Neural cell (in vitro differentiated cells): ENCODE data around the gene CCNK. TPM values are rescaled to one million over a fixed set of nuclear protein-coding genes. Genes with fewer than 3 reads are reported as not detected.

Source experiments
- H2AFZ ChIP-seq: fragments of 200-600, 300-800 bp; sonication (generic), shearing (Covaris generic); 2 replicates; pipeline ENCODE4 v1.6.0; 2014; ENCODE audit warnings: low read depth, mild to moderate bottlenecking, antibody characterized with exemption, low read length, moderate library complexity
- H3F3A ChIP-seq: fragments of 200-600 bp; shearing (Covaris generic); 2 replicates; pipeline ENCODE4 v1.6.1; 2016; ENCODE audit warnings: mild to moderate bottlenecking, moderate library complexity, mixed read lengths, antibody characterized with exemption, low read length; ENCODE audit not compliant: insufficient read depth, poor library complexity, severe bottlenecking
- H3K27ac ChIP-seq: fragments of 200-600, 300-800 bp; sonication (generic), shearing (Covaris generic); 2 replicates; pipeline ENCODE4 v1.5.1; 2014; ENCODE audit warnings: mild to moderate bottlenecking, low read length, moderate library complexity
- H3K27me3 ChIP-seq: fragments of 300-800, 200-600 bp; sonication (generic), shearing (Covaris generic); 2 replicates; pipeline ENCODE4 v1.6.0; 2014; ENCODE audit warnings: mild to moderate bottlenecking, low read depth, low read length, moderate library complexity; ENCODE audit not compliant: insufficient read depth
- H3K36me3 ChIP-seq: fragments of 300-800, 200-600 bp; sonication (generic), shearing (Covaris generic); 2 replicates; pipeline ENCODE4 v1.5.1; 2014; ENCODE audit warnings: mild to moderate bottlenecking, antibody characterized with exemption, low read length, moderate library complexity; ENCODE audit not compliant: insufficient read depth
- H3K4me2 ChIP-seq: fragments of 300-800, 200-600 bp; sonication (generic), shearing (Covaris generic); 2 replicates; pipeline ENCODE4 v1.6.0; 2014; ENCODE audit warnings: mild to moderate bottlenecking, low read length
- H3K4me3 ChIP-seq: fragments of 300-800, 200-600 bp; sonication (generic), shearing (Covaris generic); 2 replicates; pipeline ENCODE4 v1.5.1; 2014; ENCODE audit warnings: mild to moderate bottlenecking, low read length, moderate library complexity
- H3K79me2 ChIP-seq: fragments of 200-600 bp; shearing (Covaris generic); replicated peaks from 2 replicates; pipeline ENCODE4 v1.6.0; 2014; ENCODE audit warnings: mild to moderate bottlenecking, low read length, moderate library complexity; ENCODE audit not compliant: insufficient read depth
- H3K9ac ChIP-seq: fragments of 300-800, 200-600 bp; sonication (generic), shearing (Covaris generic); 2 replicates; pipeline ENCODE4 v1.6.1; 2016; ENCODE audit warnings: mild to moderate bottlenecking, low read length, mixed read lengths
- H3K9me2 ChIP-seq: fragments of 200-600 bp; shearing (Covaris generic); 2 replicates; pipeline ENCODE4 v1.6.1; 2016; ENCODE audit warnings: mild to moderate bottlenecking, low read length, mixed read lengths; ENCODE audit not compliant: insufficient read depth
- H3K9me3 ChIP-seq: fragments of 200-600, 300-800 bp; sonication (generic), shearing (Covaris generic); 2 replicates; pipeline ENCODE4 v1.6.1; 2016; ENCODE audit warnings: mild to moderate bottlenecking, mixed run types, low read length, moderate library complexity, mixed read lengths
- H4K20me1 ChIP-seq: fragments of 200-600 bp; shearing (Covaris generic); 2 replicates; pipeline ENCODE4 v1.6.1; 2016; ENCODE audit warnings: mild to moderate bottlenecking, mixed run types; ENCODE audit not compliant: insufficient read depth
- EP300 ChIP-seq: fragments of 450-650 bp; conservative IDR thresholded peaks from 2 replicates; pipeline ENCODE4 v1.6.1; 2014; ENCODE audit warnings: antibody characterized with exemption, mild to moderate bottlenecking, moderate library complexity; ENCODE audit not compliant: poor library complexity, severe bottlenecking
- EZH2 ChIP-seq: fragments of 200-600, 300-800 bp; shearing (Covaris generic), sonication (generic); IDR thresholded peaks from 2 replicates; pipeline ENCODE4 v1.6.1; 2014; ENCODE audit warnings: antibody characterized with exemption, low read length, borderline replicate concordance, mild to moderate bottlenecking; ENCODE audit not compliant: insufficient read depth, poor library complexity, severe bottlenecking
- MXI1 ChIP-seq: fragments of 450-650 bp; conservative IDR thresholded peaks from 2 replicates; pipeline ENCODE4 v1.6.1; 2014; ENCODE audit warnings: antibody characterized with exemption, mild to moderate bottlenecking; ENCODE audit not compliant: poor library complexity, severe bottlenecking
- POLR2AphosphoS5 ChIP-seq: IDR thresholded peaks from 2 replicates; pipeline ENCODE4 v1.6.1; 2012
- RAD21 ChIP-seq: fragments of 450-650 bp; conservative IDR thresholded peaks from 2 replicates; pipeline ENCODE4 v1.6.1; 2014; ENCODE audit warnings: antibody characterized with exemption, mild to moderate bottlenecking, moderate library complexity
- SMC3 ChIP-seq: fragments of 450-650 bp; conservative IDR thresholded peaks from 2 replicates; pipeline ENCODE4 v1.6.1; 2014; ENCODE audit warnings: antibody characterized with exemption, mild to moderate bottlenecking, moderate library complexity; ENCODE audit not compliant: poor library complexity
- TAF1 ChIP-seq: IDR thresholded peaks from 2 replicates; pipeline ENCODE4 v1.6.1; 2012; ENCODE audit warnings: low read depth
- polyA plus RNA-seq: library from polyadenylated mRNA; depleted of rRNA; stranded (reverse); fragments of >200 nt; gene quantifications from 2 replicates; pipeline ENCODE4 v1.2.3, GENCODE V29; 2014
- TF ChIP-seq, protein P1 (sequence below): IDR thresholded peaks from 2 replicates; pipeline ENCODE4 v1.6.1; 2012; ENCODE audit warnings: borderline replicate concordance
- TF ChIP-seq, protein P2 (sequence below): fragments of 450-650 bp; IDR thresholded peaks from 2 replicates; pipeline ENCODE4 v1.5.1; 2014; ENCODE audit warnings: antibody characterized with exemption, mild to moderate bottlenecking, moderate library complexity; ENCODE audit not compliant: poor library complexity, severe bottlenecking

Gene CCNK
- polyA plus RNA-seq, 1 donor from 2014 or later = 11.2 TPM

DNA sequence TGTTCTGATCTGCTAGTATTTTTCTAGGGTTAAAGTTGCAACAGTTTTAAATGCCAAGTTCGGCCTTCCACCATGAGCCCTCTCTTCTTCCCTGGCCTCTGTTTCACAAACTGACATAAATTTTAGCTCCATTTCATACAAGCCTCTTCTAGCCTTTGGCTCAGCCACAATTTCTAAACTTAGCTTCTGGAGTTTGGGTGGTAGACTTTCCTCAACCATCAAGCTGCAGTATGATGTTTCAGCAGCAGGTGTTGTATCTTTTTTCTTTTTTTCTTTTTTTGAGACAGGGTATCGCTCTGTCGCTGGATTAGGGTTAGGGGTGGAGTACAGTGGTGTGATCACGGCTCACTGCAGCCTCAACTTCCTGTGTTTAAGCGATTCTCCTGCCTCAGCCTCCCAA is 30.0 kb upstream of the CCNK start:
- TF ChIP-seq TAF1 (no peak), POLR2AphosphoS5 (no peak), EZH2 (no peak), SMC3 (no peak), RAD21 (no peak), EP300 (no peak), MXI1 (no peak)
- TF ChIP-seq, protein P1, sequence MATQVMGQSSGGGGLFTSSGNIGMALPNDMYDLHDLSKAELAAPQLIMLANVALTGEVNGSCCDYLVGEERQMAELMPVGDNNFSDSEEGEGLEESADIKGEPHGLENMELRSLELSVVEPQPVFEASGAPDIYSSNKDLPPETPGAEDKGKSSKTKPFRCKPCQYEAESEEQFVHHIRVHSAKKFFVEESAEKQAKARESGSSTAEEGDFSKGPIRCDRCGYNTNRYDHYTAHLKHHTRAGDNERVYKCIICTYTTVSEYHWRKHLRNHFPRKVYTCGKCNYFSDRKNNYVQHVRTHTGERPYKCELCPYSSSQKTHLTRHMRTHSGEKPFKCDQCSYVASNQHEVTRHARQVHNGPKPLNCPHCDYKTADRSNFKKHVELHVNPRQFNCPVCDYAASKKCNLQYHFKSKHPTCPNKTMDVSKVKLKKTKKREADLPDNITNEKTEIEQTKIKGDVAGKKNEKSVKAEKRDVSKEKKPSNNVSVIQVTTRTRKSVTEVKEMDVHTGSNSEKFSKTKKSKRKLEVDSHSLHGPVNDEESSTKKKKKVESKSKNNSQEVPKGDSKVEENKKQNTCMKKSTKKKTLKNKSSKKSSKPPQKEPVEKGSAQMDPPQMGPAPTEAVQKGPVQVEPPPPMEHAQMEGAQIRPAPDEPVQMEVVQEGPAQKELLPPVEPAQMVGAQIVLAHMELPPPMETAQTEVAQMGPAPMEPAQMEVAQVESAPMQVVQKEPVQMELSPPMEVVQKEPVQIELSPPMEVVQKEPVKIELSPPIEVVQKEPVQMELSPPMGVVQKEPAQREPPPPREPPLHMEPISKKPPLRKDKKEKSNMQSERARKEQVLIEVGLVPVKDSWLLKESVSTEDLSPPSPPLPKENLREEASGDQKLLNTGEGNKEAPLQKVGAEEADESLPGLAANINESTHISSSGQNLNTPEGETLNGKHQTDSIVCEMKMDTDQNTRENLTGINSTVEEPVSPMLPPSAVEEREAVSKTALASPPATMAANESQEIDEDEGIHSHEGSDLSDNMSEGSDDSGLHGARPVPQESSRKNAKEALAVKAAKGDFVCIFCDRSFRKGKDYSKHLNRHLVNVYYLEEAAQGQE = no peak
- TF ChIP-seq, protein P2, sequence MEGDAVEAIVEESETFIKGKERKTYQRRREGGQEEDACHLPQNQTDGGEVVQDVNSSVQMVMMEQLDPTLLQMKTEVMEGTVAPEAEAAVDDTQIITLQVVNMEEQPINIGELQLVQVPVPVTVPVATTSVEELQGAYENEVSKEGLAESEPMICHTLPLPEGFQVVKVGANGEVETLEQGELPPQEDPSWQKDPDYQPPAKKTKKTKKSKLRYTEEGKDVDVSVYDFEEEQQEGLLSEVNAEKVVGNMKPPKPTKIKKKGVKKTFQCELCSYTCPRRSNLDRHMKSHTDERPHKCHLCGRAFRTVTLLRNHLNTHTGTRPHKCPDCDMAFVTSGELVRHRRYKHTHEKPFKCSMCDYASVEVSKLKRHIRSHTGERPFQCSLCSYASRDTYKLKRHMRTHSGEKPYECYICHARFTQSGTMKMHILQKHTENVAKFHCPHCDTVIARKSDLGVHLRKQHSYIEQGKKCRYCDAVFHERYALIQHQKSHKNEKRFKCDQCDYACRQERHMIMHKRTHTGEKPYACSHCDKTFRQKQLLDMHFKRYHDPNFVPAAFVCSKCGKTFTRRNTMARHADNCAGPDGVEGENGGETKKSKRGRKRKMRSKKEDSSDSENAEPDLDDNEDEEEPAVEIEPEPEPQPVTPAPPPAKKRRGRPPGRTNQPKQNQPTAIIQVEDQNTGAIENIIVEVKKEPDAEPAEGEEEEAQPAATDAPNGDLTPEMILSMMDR = no peak
- no peak overlapping the region for H3K4me2 ChIP-seq
- H3K27ac ChIP-seq = no peak overlapping the region

DNA sequence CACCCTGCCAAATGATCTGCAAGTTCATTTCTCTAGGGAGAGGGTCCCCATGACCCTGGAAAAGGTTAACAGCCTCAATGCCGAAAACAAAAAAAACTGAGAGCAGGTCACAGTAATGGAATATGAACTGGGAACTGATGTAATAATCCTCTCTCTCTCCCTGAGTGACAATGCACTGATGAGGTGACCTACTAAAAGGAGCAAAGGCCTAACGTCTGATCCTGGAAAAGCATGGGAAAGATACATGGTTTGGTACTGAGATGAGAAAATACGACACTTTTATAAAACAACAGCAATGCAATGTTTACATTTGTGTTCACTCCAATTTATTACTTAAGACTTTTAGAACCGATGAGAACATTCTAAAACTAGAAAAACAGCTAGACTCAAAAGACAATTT is 28.2 kb upstream of the CCNK start:
- Histone ChIP-seq H3K9me3 (no peaks in the 10 kb centered on the region), H3K79me2 (no peaks in the 10 kb centered on the region), H3K9ac (no peak overlapping the region), H3K27me3 (no peaks in the 10 kb centered on the region), H3F3A (no peaks in the 10 kb centered on the region), H2AFZ (no peak overlapping the region), H3K27ac (no peak overlapping the region), H3K4me3 (no peak overlapping the region), H4K20me1 (no peaks in the 10 kb centered on the region), H3K36me3 (no peaks in the 10 kb centered on the region), H3K9me2 (no peaks in the 10 kb centered on the region), H3K4me2 (no peak overlapping the region)
- TF ChIP-seq, protein P1 = no peak
- TF ChIP-seq TAF1 (no peak), RAD21 (no peak), POLR2AphosphoS5 (no peak), SMC3 (no peak), EZH2 (no peak), EP300 (no peak), MXI1 (no peak)
- TF ChIP-seq, protein P2 = no peak

More for the DNA sequence above, 30.0 kb upstream of the CCNK start:
- no peaks in the 10 kb centered on the region for H4K20me1 ChIP-seq
- H3K79me2 ChIP-seq = no peaks in the 10 kb centered on the region
- H3K27me3 ChIP-seq = no peaks in the 10 kb centered on the region
- H3K4me3 ChIP-seq = no peak overlapping the region
- H3F3A ChIP-seq = no peaks in the 10 kb centered on the region
- no peaks in the 10 kb centered on the region for H3K36me3 ChIP-seq
- H2AFZ ChIP-seq = no peak overlapping the region
- H3K9me2 ChIP-seq = no peaks in the 10 kb centered on the region
- no peak overlapping the region for H3K9ac ChIP-seq
- H3K9me3 ChIP-seq = no peaks in the 10 kb centered on the region
